Mesothelial cell of epicardium (in vitro differentiated cells): ENCODE results near the gene ZNF500. TPM values are rescaled to one million over a fixed set of nuclear protein-coding genes. Genes with fewer than 3 reads are reported as not detected.

Source experiments
- DNase-seq, 2 experiments: peaks; one replicate each; pipeline ENCODE4 v3.0.0; 2021; ENCODE audit warnings: low spot score in 2 of 2; ENCODE audit not compliant: unreplicated experiment in 2 of 2
- H3K27ac Mint-ChIP-seq: 2 replicates; pipeline ENCODE4 v1.8.0; 2021; ENCODE audit warnings: mixed read lengths
- H3K27me3 Mint-ChIP-seq: 2 replicates; pipeline ENCODE4 v1.8.0; 2021; ENCODE audit warnings: low read depth, mixed read lengths
- H3K36me3 Mint-ChIP-seq: 2 replicates; pipeline ENCODE4 v1.8.0; 2021; ENCODE audit warnings: mixed read lengths
- H3K4me1 Mint-ChIP-seq: 2 replicates; pipeline ENCODE4 v1.8.0; 2021; ENCODE audit warnings: mixed read lengths
- H3K4me3 Mint-ChIP-seq: 2 replicates; pipeline ENCODE4 v1.8.0; 2021; ENCODE audit warnings: mild to moderate bottlenecking, moderate library complexity, mixed read lengths
- H3K9me3 Mint-ChIP-seq: 2 replicates; pipeline ENCODE4 v1.8.0; 2021; ENCODE audit warnings: mixed read lengths
- total RNA-seq: library from RNA; stranded (reverse); gene quantifications from 3 replicates; pipeline ENCODE4 v1.2.1, GENCODE V29; 2021
- TF ChIP-seq, protein P1 (sequence below): fragments of 200-600 bp; sonication (generic); IDR thresholded peaks from one replicate; pipeline ENCODE4 v1.5.0; 2021; ENCODE audit warnings: antibody characterized with exemption; ENCODE audit not compliant: unreplicated experiment

Gene ZNF500
- total RNA-seq, 1 donor from 2014 or later = 29.8 TPM

DNA sequence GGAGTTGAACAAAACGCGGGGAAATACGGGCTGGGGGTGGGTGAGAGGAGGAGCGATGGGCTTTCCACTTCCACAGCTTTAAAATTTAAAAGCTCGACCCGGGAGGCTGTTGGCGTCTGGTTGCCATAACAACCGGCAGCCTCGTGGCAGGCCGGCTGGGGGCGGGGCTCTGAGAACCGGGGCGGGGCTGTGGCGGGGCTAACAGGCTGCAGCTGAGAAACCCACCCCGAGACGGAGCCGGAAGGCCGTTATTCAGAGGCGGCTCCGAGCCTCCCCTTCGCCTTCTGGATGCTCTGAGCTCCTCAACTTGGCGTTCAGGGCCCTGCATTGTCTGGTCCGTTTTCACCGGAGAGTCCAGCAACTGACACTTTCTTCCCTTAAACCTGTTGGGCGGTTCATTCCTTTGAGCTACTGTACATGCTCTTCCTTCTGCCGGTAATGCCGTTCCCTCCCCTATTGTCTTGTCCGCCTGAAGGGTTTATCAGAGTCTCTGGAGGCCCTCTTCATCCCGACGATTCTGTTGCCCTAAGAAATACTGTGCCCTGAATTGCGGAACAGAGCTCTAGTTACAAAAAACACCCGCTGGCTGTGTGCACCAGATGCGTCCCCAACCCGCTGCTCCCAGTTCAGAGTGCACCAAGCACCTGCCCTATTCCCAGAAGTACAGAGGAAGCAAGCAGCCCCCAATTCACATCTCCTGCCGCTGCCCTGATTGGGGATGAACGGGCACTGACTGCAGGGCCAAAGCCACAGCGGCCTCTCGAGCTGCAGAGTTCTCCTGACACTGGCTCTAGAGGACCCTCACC is 32.0 kb downstream of the ZNF500 start:
- DNase-seq = peak; percentile 89 to 94
- Mint-ChIP-seq H3K4me1 (peaks cover 13% of the 10 kb centered on the region), H3K27ac (peak overlapping the region; percentile 99), H3K36me3 (peaks cover 4% of the 10 kb centered on the region), H3K27me3 (no peaks in the 10 kb centered on the region), H3K9me3 (no peaks in the 10 kb centered on the region), H3K4me3 (peak overlapping the region; percentile 93)
- TF ChIP-seq, protein P1, sequence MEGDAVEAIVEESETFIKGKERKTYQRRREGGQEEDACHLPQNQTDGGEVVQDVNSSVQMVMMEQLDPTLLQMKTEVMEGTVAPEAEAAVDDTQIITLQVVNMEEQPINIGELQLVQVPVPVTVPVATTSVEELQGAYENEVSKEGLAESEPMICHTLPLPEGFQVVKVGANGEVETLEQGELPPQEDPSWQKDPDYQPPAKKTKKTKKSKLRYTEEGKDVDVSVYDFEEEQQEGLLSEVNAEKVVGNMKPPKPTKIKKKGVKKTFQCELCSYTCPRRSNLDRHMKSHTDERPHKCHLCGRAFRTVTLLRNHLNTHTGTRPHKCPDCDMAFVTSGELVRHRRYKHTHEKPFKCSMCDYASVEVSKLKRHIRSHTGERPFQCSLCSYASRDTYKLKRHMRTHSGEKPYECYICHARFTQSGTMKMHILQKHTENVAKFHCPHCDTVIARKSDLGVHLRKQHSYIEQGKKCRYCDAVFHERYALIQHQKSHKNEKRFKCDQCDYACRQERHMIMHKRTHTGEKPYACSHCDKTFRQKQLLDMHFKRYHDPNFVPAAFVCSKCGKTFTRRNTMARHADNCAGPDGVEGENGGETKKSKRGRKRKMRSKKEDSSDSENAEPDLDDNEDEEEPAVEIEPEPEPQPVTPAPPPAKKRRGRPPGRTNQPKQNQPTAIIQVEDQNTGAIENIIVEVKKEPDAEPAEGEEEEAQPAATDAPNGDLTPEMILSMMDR = no peak

DNA sequence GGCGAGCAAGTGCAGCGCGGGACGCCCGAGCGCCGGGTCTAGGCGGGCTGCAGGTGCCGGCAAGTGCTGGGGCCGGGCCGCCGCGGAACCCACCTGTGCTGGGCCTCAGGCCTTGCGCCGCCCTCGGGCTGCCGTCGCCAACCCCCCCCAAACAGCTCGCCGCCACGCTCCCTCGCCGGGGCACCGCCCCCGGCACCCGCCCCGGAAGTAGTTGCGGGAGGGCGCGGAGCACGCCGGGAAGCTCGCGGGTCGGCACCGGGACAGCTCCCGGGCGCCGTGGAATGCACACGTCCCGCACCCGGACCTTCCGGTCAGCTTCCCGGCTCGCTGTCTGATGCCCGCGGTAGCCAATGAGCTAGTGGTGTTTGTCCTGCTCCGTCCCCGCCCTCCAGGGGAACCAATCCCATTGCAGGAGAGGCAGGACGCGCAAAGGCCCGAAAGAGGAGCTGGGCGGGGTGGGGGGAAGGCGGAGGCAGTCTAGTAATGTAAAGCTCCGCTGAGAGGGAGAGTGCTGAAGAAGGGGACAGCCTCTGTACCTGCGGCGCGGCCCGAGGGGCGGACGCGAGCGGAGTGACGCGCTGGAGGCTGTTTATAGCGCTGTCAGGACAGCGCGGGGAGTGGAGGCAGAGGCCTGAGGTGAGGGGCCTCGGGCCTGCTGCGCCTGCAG is 32.8 kb downstream of the ZNF500 start, which contains the start of the genes ANKS3 and DNAAF8:
ANKS3 (minus strand) TSS at position 209 of the 667 bp plus-strand sequence. CDS start 4,122 bp downstream, outside the sequence.
DNAAF8 (plus strand) TSS at position 475 of the 667 bp plus-strand sequence. CDS start 1,978 bp downstream, outside the sequence.
- no peaks in the 10 kb centered on the region for H3K27me3 Mint-ChIP-seq
- peaks cover 7% of the 10 kb centered on the region for H3K36me3 Mint-ChIP-seq
- H3K4me3 Mint-ChIP-seq = peak within 1 kb of the TSS; percentile 93
- H3K4me1 Mint-ChIP-seq = peaks cover 13% of the 10 kb centered on the region
- no peaks in the 10 kb centered on the region for H3K9me3 Mint-ChIP-seq
- peak within 1 kb of the TSS; percentile 99 for H3K27ac Mint-ChIP-seq
- peak; percentile 88 to 90 for DNase-seq
- TF ChIP-seq, protein P1 = no peak

DNA sequence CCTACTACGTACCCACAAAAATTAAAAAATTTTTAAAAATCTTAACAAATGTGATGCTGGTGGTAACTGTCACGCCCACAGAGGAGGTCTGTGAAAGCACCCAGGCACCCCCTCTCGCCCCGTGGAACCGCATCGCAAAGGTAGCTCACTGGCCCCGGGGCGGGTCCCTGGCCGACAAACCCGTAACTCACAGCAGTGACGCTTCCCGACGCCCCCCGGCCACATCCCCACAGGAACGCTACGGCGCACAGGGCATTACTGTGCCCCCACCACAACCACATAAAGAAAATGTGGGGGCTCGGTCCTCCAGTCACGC is 33.3 kb downstream of the ZNF500 start:
- H3K4me3 Mint-ChIP-seq = peak overlapping the region; percentile 93
- H3K4me1 Mint-ChIP-seq = peaks cover 13% of the 10 kb centered on the region
- H3K27me3 Mint-ChIP-seq = no peaks in the 10 kb centered on the region
- no peak for DNase-seq
- peaks cover 11% of the 10 kb centered on the region for H3K36me3 Mint-ChIP-seq
- no peaks in the 10 kb centered on the region for H3K9me3 Mint-ChIP-seq
- TF ChIP-seq, protein P1 = no peak
- peak overlapping the region; percentile 94 for H3K27ac Mint-ChIP-seq

DNA sequence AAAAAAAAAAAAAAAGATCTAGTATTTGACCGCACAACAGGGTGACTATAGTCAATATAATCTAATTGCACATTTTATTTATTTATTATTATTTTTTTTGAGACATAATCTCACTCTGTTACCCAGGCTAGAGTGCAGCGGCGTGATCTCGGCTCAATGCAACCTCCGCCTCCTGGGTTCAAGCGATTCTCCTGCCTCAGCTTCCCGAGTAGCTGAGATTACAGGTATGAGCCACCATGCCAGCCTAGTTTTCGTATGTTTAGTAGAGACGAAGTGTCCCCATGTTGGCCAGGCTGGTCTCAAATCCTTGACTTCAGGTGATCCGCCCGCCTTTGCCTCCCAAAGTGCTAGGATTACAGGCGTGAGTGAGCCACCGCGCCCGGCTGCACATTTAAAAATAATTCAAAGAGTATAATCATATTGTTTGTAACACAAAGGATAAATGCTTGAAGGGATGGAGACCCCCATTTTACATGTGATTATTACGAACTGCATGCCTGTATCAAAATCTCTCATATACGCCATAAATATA is 33.7 kb downstream of the ZNF500 start:
- Mint-ChIP-seq H3K27ac (peak overlapping the region; percentile 94), H3K27me3 (no peaks in the 10 kb centered on the region), H3K4me3 (peak overlapping the region; percentile 93), H3K4me1 (peaks cover 13% of the 10 kb centered on the region), H3K36me3 (peaks cover 15% of the 10 kb centered on the region), H3K9me3 (no peaks in the 10 kb centered on the region)
- no peak for DNase-seq
- TF ChIP-seq, protein P1 = no peak

DNA sequence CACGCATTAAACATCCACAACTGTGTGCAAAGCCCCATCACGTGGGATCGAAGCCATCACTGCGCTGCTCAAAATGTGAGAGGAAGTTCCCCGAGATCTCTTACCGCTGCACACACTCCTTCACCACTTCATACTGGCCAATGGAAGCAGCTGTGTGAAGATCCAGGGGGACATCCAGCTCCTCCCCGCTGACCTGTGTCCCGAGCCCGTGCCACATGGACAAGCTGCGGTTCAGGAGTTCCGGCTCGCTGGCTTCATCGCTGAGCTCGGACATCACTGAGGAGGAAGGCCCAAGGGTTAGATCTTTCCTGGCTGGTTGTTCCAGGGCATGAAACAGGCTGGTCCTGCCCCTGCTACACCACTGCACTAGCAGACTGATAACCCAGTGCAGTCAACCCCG is 37.1 kb downstream of the ZNF500 start:
- DNase-seq = no peak
- TF ChIP-seq, protein P1 = no peak
- H3K27ac Mint-ChIP-seq = no peak overlapping the region
- H3K4me3 Mint-ChIP-seq = no peak overlapping the region
- peaks cover 21% of the 10 kb centered on the region for H3K36me3 Mint-ChIP-seq
- H3K9me3 Mint-ChIP-seq = no peaks in the 10 kb centered on the region
- peaks cover 7% of the 10 kb centered on the region for H3K4me1 Mint-ChIP-seq
- H3K27me3 Mint-ChIP-seq = no peaks in the 10 kb centered on the region
